Measurements from ENCODE around the gene UBXN11.
"Not testable (repeated sequence)": the region's sequence is repeated elsewhere in the genome, so short reads cannot be mapped to it uniquely, and the experiment has no call there.

Gene UBXN11

GRCh38 chr1:26321315-26322041 lies 15.0 kb upstream of the UBXN11 start:
- peak overlapping the region; percentile 99 for H3K27ac Mint-ChIP-seq
- H3K4me3 Mint-ChIP-seq: peak overlapping the region; percentile 86
- H3K36me3 Mint-ChIP-seq: peaks cover 6% of the 10 kb centered on the region
- no peaks in the 10 kb centered on the region for H3K9me3 Mint-ChIP-seq
- H3K27me3 Mint-ChIP-seq: no peaks in the 10 kb centered on the region
- H3K4me1 Mint-ChIP-seq: peaks cover 66% of the 10 kb centered on the region

GRCh38 chr1:26320896-26321295 lies 14.5 kb upstream of the UBXN11 start:
- H3K4me3 Mint-ChIP-seq: peak overlapping the region; percentile 86
- H3K27me3 Mint-ChIP-seq: no peaks in the 10 kb centered on the region
- H3K4me1 Mint-ChIP-seq: peaks cover 71% of the 10 kb centered on the region
- H3K27ac Mint-ChIP-seq: peak overlapping the region; percentile 99
- H3K36me3 Mint-ChIP-seq: peaks cover 6% of the 10 kb centered on the region
- H3K9me3 Mint-ChIP-seq: no peaks in the 10 kb centered on the region

GRCh38 chr1:26318338-26319064 lies 12.1 kb upstream of the UBXN11 start:
- peaks cover 83% of the 10 kb centered on the region for H3K4me1 Mint-ChIP-seq
- H3K9me3 Mint-ChIP-seq: no peaks in the 10 kb centered on the region
- H3K27ac Mint-ChIP-seq: peak overlapping the region; percentile 84
- H3K36me3 Mint-ChIP-seq: peaks cover 6% of the 10 kb centered on the region
- H3K27me3 Mint-ChIP-seq: no peaks in the 10 kb centered on the region
- H3K4me3 Mint-ChIP-seq: peak overlapping the region; percentile 92

- peak within 1 kb of the TSS; percentile 84 for H3K27ac Mint-ChIP-seq
- H3K4me1 Mint-ChIP-seq: peaks cover 83% of the 10 kb centered on the region
- H3K36me3 Mint-ChIP-seq: peaks cover 5% of the 10 kb centered on the region
- no peaks in the 10 kb centered on the region for H3K27me3 Mint-ChIP-seq
- H3K9me3 Mint-ChIP-seq: no peaks in the 10 kb centered on the region
- peak within 1 kb of the TSS; percentile 92 for H3K4me3 Mint-ChIP-seq
Measured at GRCh38 chr1:26317612-26318337, 11.3 kb upstream of the UBXN11 start, which contains the start of gene CD52. Gene CD52 (plus strand): TSS chr1:26317958. CDS start chr1:26318018, 60 bp downstream.

GRCh38 chr1:26317146-26317545 lies 10.7 kb upstream of the UBXN11 start:
- H3K4me3 Mint-ChIP-seq: peak overlapping the region; percentile 92
- H3K9me3 Mint-ChIP-seq: no peaks in the 10 kb centered on the region
- no peaks in the 10 kb centered on the region for H3K27me3 Mint-ChIP-seq

GRCh38 chr1:26315874-26316850 lies 9.7 kb upstream of the UBXN11 start:
- no peaks in the 10 kb centered on the region for H3K9me3 Mint-ChIP-seq
- H3K4me1 Mint-ChIP-seq: peaks cover 74% of the 10 kb centered on the region
- no peaks in the 10 kb centered on the region for H3K36me3 Mint-ChIP-seq
- peak overlapping the region; percentile 94 for H3K27ac Mint-ChIP-seq
- H3K27me3 Mint-ChIP-seq: no peaks in the 10 kb centered on the region
- H3K4me3 Mint-ChIP-seq: no peak overlapping the region

More at GRCh38 chr1:26317146-26317545, 10.7 kb upstream of the UBXN11 start:
- H3K4me1 Mint-ChIP-seq: peaks cover 77% of the 10 kb centered on the region
- H3K27ac Mint-ChIP-seq: peak overlapping the region; percentile 84
- peaks cover 5% of the 10 kb centered on the region for H3K36me3 Mint-ChIP-seq

GRCh38 chr1:26314501-26314900 lies 8.1 kb upstream of the UBXN11 start:
- Mint-ChIP-seq H3K27me3 (no peaks in the 10 kb centered on the region), H3K27ac (peak overlapping the region; percentile 62), H3K4me3 (no peak overlapping the region), H3K9me3 (no peaks in the 10 kb centered on the region), H3K36me3 (no peaks in the 10 kb centered on the region), H3K4me1 (peaks cover 60% of the 10 kb centered on the region)

- Mint-ChIP-seq H3K4me1 (peaks cover 44% of the 10 kb centered on the region), H3K4me3 (peak overlapping the region; percentile 100), H3K27ac (peak overlapping the region; percentile 94)
- not testable (repeated sequence) for H3K36me3 Mint-ChIP-seq, H3K27me3 Mint-ChIP-seq, H3K9me3 Mint-ChIP-seq
Measured at GRCh38 chr1:26307966-26308899, 1.8 kb upstream of the UBXN11 start.

- H3K36me3 Mint-ChIP-seq: no peaks in the 10 kb centered on the region
- peaks cover 40% of the 10 kb centered on the region for H3K4me1 Mint-ChIP-seq
- H3K27me3 Mint-ChIP-seq: no peaks in the 10 kb centered on the region
- H3K27ac Mint-ChIP-seq: peak overlapping the region; percentile 98
- H3K9me3 Mint-ChIP-seq: no peaks in the 10 kb centered on the region
- H3K4me3 Mint-ChIP-seq: peak overlapping the region; percentile 100
Measured at GRCh38 chr1:26307363-26307781, 936 bp upstream of the UBXN11 start.

- H3K4me3 Mint-ChIP-seq: peak overlapping the region; percentile 100
- no peaks in the 10 kb centered on the region for H3K36me3 Mint-ChIP-seq
- peaks cover 35% of the 10 kb centered on the region for H3K4me1 Mint-ChIP-seq
- H3K27me3 Mint-ChIP-seq: no peaks in the 10 kb centered on the region
- H3K9me3 Mint-ChIP-seq: no peaks in the 10 kb centered on the region
- H3K27ac Mint-ChIP-seq: peak overlapping the region; percentile 98
Measured at GRCh38 chr1:26305667-26306289, 658 bp downstream of the UBXN11 start.

- no peaks in the 10 kb centered on the region for H3K9me3 Mint-ChIP-seq
- H3K27ac Mint-ChIP-seq: no peak overlapping the region
- peaks cover 45% of the 10 kb centered on the region for H3K4me1 Mint-ChIP-seq
- no peaks in the 10 kb centered on the region for H3K27me3 Mint-ChIP-seq
- H3K4me3 Mint-ChIP-seq: no peak overlapping the region
- H3K36me3 Mint-ChIP-seq: no peaks in the 10 kb centered on the region
Measured at GRCh38 chr1:26302733-26303405, 3.6 kb downstream of the UBXN11 start.

GRCh38 chr1:26300578-26301275 lies 5.7 kb downstream of the UBXN11 start:
- Mint-ChIP-seq H3K4me1 (peaks cover 34% of the 10 kb centered on the region), H3K27ac (no peak overlapping the region), H3K36me3 (no peaks in the 10 kb centered on the region), H3K9me3 (no peaks in the 10 kb centered on the region), H3K27me3 (no peaks in the 10 kb centered on the region), H3K4me3 (no peak overlapping the region)

- H3K27me3 Mint-ChIP-seq: no peaks in the 10 kb centered on the region
- H3K27ac Mint-ChIP-seq: no peak overlapping the region
- H3K9me3 Mint-ChIP-seq: no peaks in the 10 kb centered on the region
- H3K36me3 Mint-ChIP-seq: no peaks in the 10 kb centered on the region
- peaks cover 42% of the 10 kb centered on the region for H3K4me1 Mint-ChIP-seq
- H3K4me3 Mint-ChIP-seq: no peak overlapping the region
Measured at GRCh38 chr1:26297791-26298124, 8.7 kb downstream of the UBXN11 start.

Data from activated naive CD4-positive, alpha-beta T cell treated with anti-CD3 and anti-CD28 coated beads, Interleukin-2, amount 50 U/mL, for 24 hours (primary cell).